B cell (primary cell): Measurements from ENCODE around the gene CRAMP1. TPM values are rescaled to one million over a fixed set of nuclear protein-coding genes. Genes with fewer than 3 reads are reported as not detected.
A peak's percentile ranks its signal among the peaks of the same experiment; 100 is the strongest.

ENCODE experiments used
- ATAC-seq: fragments of 200-7000 bp; cut with Tn5 transposase; one replicate; pipeline ENCODE4 v1.10.0; 2021; ENCODE audit warnings: low read depth, mild to moderate bottlenecking, moderate number of reproducible peaks, moderate library complexity
- CTCF ChIA-PET: fragments of 350-600 bp; sonication (Branson Sonifier 250); formaldehyde crosslinking; loops from one replicate; lab custom pipeline; 2021; ENCODE audit warnings: antibody characterized with exemption, inconsistent platforms; lab: Charles Lee
- POLR2A ChIA-PET: fragments of 350-600 bp; sonication (Branson Sonifier 250); formaldehyde crosslinking; loops from one replicate; lab custom pipeline; 2021; ENCODE audit warnings: antibody characterized with exemption; lab: Charles Lee
- DNase-seq: peaks from one replicate; pipeline ENCODE4 v3.0.0; 2013
- H2AFZ ChIP-seq: 2 replicates; pipeline ENCODE4 v1.6.1; 2012; ENCODE audit warnings: mild to moderate bottlenecking, low read depth, low read length; ENCODE audit not compliant: insufficient read depth, poor library complexity, severe bottlenecking
- H3K27ac ChIP-seq, 2 donors: 1 replicate in 1 of 2; 2 replicates in 1 of 2; pipeline ENCODE4 v1.5.1; 2012 to 2013; ENCODE audit warnings: low read length in 2 of 2, mild to moderate bottlenecking in 2 of 2, moderate library complexity in 1 of 2
- H3K27me3 ChIP-seq, 4 experiments: fragments of 200-600 bp in 1 of 4; sonication (generic) in 1 of 4; replicated peaks in 1 of 4; 1 replicate in 2 of 4; 2 replicates in 2 of 4; pipeline versions ENCODE4 v1.6.1 to v1.7.0; 2013 to 2016; ENCODE audit warnings: low read length in 3 of 4, mild to moderate bottlenecking in 2 of 4, mixed read lengths in 1 of 4, moderate library complexity in 1 of 4; ENCODE audit not compliant: insufficient read depth in 4 of 4, control insufficient read depth in 3 of 4; ENCODE audit errors: control extremely low read depth in 1 of 4
- H3K36me3 ChIP-seq, 2 experiments: replicated peaks in 1 of 2; 1 replicate in 1 of 2; 2 replicates in 1 of 2; pipeline versions ENCODE4 v1.6.1 to v1.7.1; 2013; ENCODE audit warnings: low read length in 1 of 2; ENCODE audit not compliant: insufficient read depth in 2 of 2, control insufficient read depth in 1 of 2; ENCODE audit errors: control extremely low read depth in 1 of 2, extremely low read depth in 1 of 2
- H3K4me1 ChIP-seq, 2 donors: fragments of 200-600 bp in 1 of 2; sonication (generic) in 1 of 2; 1 replicate in 1 of 2; 2 replicates in 1 of 2; pipeline versions ENCODE4 v1.5.1 to v1.6.1; 2013 to 2017; ENCODE audit warnings: low read length in 2 of 2; ENCODE audit not compliant: control insufficient read depth in 2 of 2, insufficient read depth in 2 of 2
- H3K4me2 ChIP-seq: replicated peaks from 2 replicates; pipeline ENCODE3; 2012; ENCODE audit warnings: mild to moderate bottlenecking, low read depth, low read length; ENCODE audit not compliant: poor library complexity, severe bottlenecking
- H3K4me3 ChIP-seq, 5 experiments: fragments of 200-600 bp in 1 of 5; sonication (generic) in 1 of 5; 1 replicate in 3 of 5; 2 replicates in 2 of 5; pipeline versions ENCODE4 v1.5.1 to v1.7.0; 2011 to 2016; ENCODE audit warnings: low read length in 4 of 5, mild to moderate bottlenecking in 4 of 5, low read depth in 2 of 5, control low read depth in 1 of 5, moderate library complexity in 1 of 5; ENCODE audit not compliant: insufficient read depth in 1 of 5; ENCODE audit errors: control extremely low read depth in 1 of 5, extremely low read depth in 1 of 5
- H3K79me2 ChIP-seq: fragments of 200-600 bp; sonication (generic); one replicate; pipeline ENCODE4 v1.6.0; 2016; ENCODE audit warnings: low read length; ENCODE audit not compliant: control insufficient read depth, insufficient read depth
- H3K9ac ChIP-seq: fragments of 200-600 bp; sonication (generic); 2 replicates; pipeline ENCODE4 v1.6.1; 2017; ENCODE audit warnings: mild to moderate bottlenecking, low read length, moderate library complexity
- H3K9me3 ChIP-seq, 3 donors: one replicate each; pipeline versions ENCODE4 v1.6.1 to v1.7.1; 2013; ENCODE audit warnings: low read length in 2 of 3; ENCODE audit not compliant: control insufficient read depth in 2 of 3, insufficient read depth in 1 of 3; ENCODE audit errors: control extremely low read depth in 1 of 3
- H4K20me1 ChIP-seq: 2 replicates; pipeline ENCODE4 v1.6.0; 2012; ENCODE audit warnings: mild to moderate bottlenecking, low read length; ENCODE audit not compliant: insufficient read depth, control insufficient read depth, poor library complexity, severe bottlenecking
- H3K27ac Mint-ChIP-seq: one replicate; pipeline ENCODE4 v1.8.0; 2021; ENCODE audit warnings: mixed read lengths
- H3K27me3 Mint-ChIP-seq: one replicate; pipeline ENCODE4 v1.8.0; 2021; ENCODE audit warnings: mixed read lengths
- H3K4me1 Mint-ChIP-seq: one replicate; pipeline ENCODE4 v1.8.0; 2021; ENCODE audit warnings: mixed read lengths
- H3K4me3 Mint-ChIP-seq: one replicate; pipeline ENCODE4 v1.8.0; 2021; ENCODE audit warnings: mixed read lengths
- H3K9me3 Mint-ChIP-seq: one replicate; pipeline ENCODE4 v1.8.0; 2022; ENCODE audit warnings: mixed read lengths; ENCODE audit not compliant: insufficient read depth
- CTCF ChIP-seq: fragments of 200-600 bp; IDR thresholded peaks from one replicate; pipeline ENCODE4 v1.8.0; 2022; ENCODE audit warnings: antibody characterized with exemption, mild to moderate bottlenecking
- EZH2 ChIP-seq: IDR thresholded peaks from 2 replicates; pipeline ENCODE4 v1.6.1; 2012; ENCODE audit warnings: borderline replicate concordance, low read depth, mild to moderate bottlenecking, moderate library complexity, low read length; ENCODE audit not compliant: insufficient read depth, poor library complexity, severe bottlenecking
- WGBS: methylation state at CpG from one replicate; pipeline ENCODE4 v1.1.5; 2013; ENCODE audit warnings: missing lambda C conversion rate; ENCODE audit not compliant: insufficient coverage; 5-methylcytosine and 5-hydroxymethylcytosine counted together
- intact Hi-C: fragments of 100-400 bp; cut with micrococcal nuclease; formaldehyde crosslinking; loops from one replicate; pipeline ENCODE4 v1.10.0; 2022
- polyA plus RNA-seq: library from polyadenylated mRNA; depleted of rRNA; stranded (reverse); fragments of >200 nt; gene quantifications from 2 replicates; pipeline ENCODE4 v1.2.3, GENCODE V29; 2012
- total RNA-seq, 2 donors: library from RNA; stranded (reverse); fragments of 120-200 nt in 1 of 2; gene quantifications; 1 replicate in 1 of 2; 2 replicates in 1 of 2; pipeline versions ENCODE4 v1.2.3 to v1.2.4, GENCODE V29; 2013 to 2022

CRAMP1 gene
- total and polyA plus RNA-seq, 2 donors (not counting 1 experiment from before 2014, with no cell fraction given), result 21.0 to 33.9 TPM

GRCh38 chr16:1726661-1727502 is 114.7 kb downstream of the CRAMP1 start:
- Histone ChIP-seq H3K36me3 (peaks cover 0 to 50% of the 10 kb centered on the region in 2 experiments), H3K4me2 (no peak overlapping the region), H3K4me3 (no peak overlapping the region), H3K9ac (no peak overlapping the region), H2AFZ (no peak overlapping the region), H4K20me1 (peaks cover 63% of the 10 kb centered on the region), H3K9me3 (no peaks in the 10 kb centered on the region), H3K79me2 (peaks cover 88% of the 10 kb centered on the region), H3K4me1 (peaks cover 34 to 50% of the 10 kb centered on the region in 2 donors), H3K27ac (peak overlapping the region in 1 of 2 donors; percentile 62), H3K27me3 (no peaks in the 10 kb centered on the region)
- CTCF ChIA-PET, result interaction anchor here (0.8 to 1.0 kb wide), 2 partner anchors 13 to 25 kb away, joined by 3 read pairs; no protein-coding TSS in a partner anchor
- H3K4me3 Mint-ChIP-seq, result no peak overlapping the region
- no peak for ATAC-seq
- H3K4me1 Mint-ChIP-seq, result peaks cover 34% of the 10 kb centered on the region
- WGBS, result 97% methylated on average over 32 of the region's 32 CpGs
- intact Hi-C loops, result no loop called here
- no peaks in the 10 kb centered on the region for H3K9me3 Mint-ChIP-seq
- POLR2A ChIA-PET, result no interaction called here
- TF ChIP-seq CTCF, result no peak
- no peak for TF ChIP-seq EZH2
- peak overlapping the region; percentile 11 for H3K27ac Mint-ChIP-seq
- DNase-seq, result no peak
- H3K27me3 Mint-ChIP-seq, result no peaks in the 10 kb centered on the region

Other genes starting within 250 kb of the CRAMP1 start
- 178 and 189 TPM in 2 replicates for gene UNKL, start 197.7 kb upstream of the CRAMP1 start, total RNA-seq
- gene UNKL, start 197.7 kb upstream of the CRAMP1 start, polyA plus RNA-seq, result 53.9 and 62.7 TPM in 2 replicates
- gene UQCC4, start 191.6 kb upstream of the CRAMP1 start, total RNA-seq, result 11.7 and 13.2 TPM in 2 replicates
- 27.6 and 31.0 TPM in 2 replicates for gene UQCC4, start 191.6 kb upstream of the CRAMP1 start, polyA plus RNA-seq
- 0.34 and 0.64 TPM in 2 replicates for gene PERCC1, start 181.3 kb upstream of the CRAMP1 start, total RNA-seq
- gene PERCC1, start 181.3 kb upstream of the CRAMP1 start, polyA plus RNA-seq, result 0.46 and 0.84 TPM in 2 replicates
- 12.4 and 16.6 TPM in 2 replicates for gene CCDC154, start 167.8 kb upstream of the CRAMP1 start, total RNA-seq
- gene CCDC154, start 167.8 kb upstream of the CRAMP1 start, polyA plus RNA-seq, result 14.6 and 22.9 TPM in 2 replicates
- gene CLCN7, start 137.3 kb upstream of the CRAMP1 start, total RNA-seq, result 274 and 286 TPM in 2 replicates
- 215 and 280 TPM in 2 replicates for gene CLCN7, start 137.3 kb upstream of the CRAMP1 start, polyA plus RNA-seq
- gene PTX4, start 123.4 kb upstream of the CRAMP1 start, total RNA-seq, result 0.22 TPM in 1 of 2 replicates, not detected in the other
- 0.27 and 0.33 TPM in 2 replicates for gene PTX4, start 123.4 kb upstream of the CRAMP1 start, polyA plus RNA-seq
- 81.9 and 88.4 TPM in 2 replicates for gene TELO2, start 119.0 kb upstream of the CRAMP1 start, total RNA-seq
- 136 and 158 TPM in 2 replicates for gene TELO2, start 119.0 kb upstream of the CRAMP1 start, polyA plus RNA-seq
- gene TMEM204, start 78.7 kb upstream of the CRAMP1 start, total RNA-seq, result 0.27 and 0.58 TPM in 2 replicates
- 2.3 and 2.7 TPM in 2 replicates for gene TMEM204, start 78.7 kb upstream of the CRAMP1 start, polyA plus RNA-seq
- gene IFT140, start 288 bp upstream of the CRAMP1 start, total RNA-seq, result 12.5 and 15.0 TPM in 2 replicates
- gene IFT140, start 288 bp upstream of the CRAMP1 start, polyA plus RNA-seq, result 4.2 and 5.4 TPM in 2 replicates
- gene JPT2, start 65.9 kb downstream of the CRAMP1 start, total RNA-seq, result 42.1 and 45.7 TPM in 2 replicates
- gene JPT2, start 65.9 kb downstream of the CRAMP1 start, polyA plus RNA-seq, result 7.6 and 10.7 TPM in 2 replicates
- gene MAPK8IP3, start 93.8 kb downstream of the CRAMP1 start, total RNA-seq, result 340 and 348 TPM in 2 replicates
- 249 and 320 TPM in 2 replicates for gene MAPK8IP3, start 93.8 kb downstream of the CRAMP1 start, polyA plus RNA-seq
- gene NME3, start 159.2 kb downstream of the CRAMP1 start, total RNA-seq, result 57.3 and 63.2 TPM in 2 replicates
- 99.0 and 150 TPM in 2 replicates for gene NME3, start 159.2 kb downstream of the CRAMP1 start, polyA plus RNA-seq
- 42.5 and 43.9 TPM in 2 replicates for gene EME2, start 160.4 kb downstream of the CRAMP1 start, total RNA-seq
- gene EME2, start 160.4 kb downstream of the CRAMP1 start, polyA plus RNA-seq, result 34.6 and 44.1 TPM in 2 replicates
- 44.6 and 54.5 TPM in 2 replicates for gene MRPS34, start 160.8 kb downstream of the CRAMP1 start, total RNA-seq
- gene MRPS34, start 160.8 kb downstream of the CRAMP1 start, polyA plus RNA-seq, result 34.4 and 55.2 TPM in 2 replicates
- 91.2 and 95.5 TPM in 2 replicates for gene SPSB3, start 170.2 kb downstream of the CRAMP1 start, total RNA-seq
- gene SPSB3, start 170.2 kb downstream of the CRAMP1 start, polyA plus RNA-seq, result 255 and 264 TPM in 2 replicates
- gene NUBP2, start 170.6 kb downstream of the CRAMP1 start, total RNA-seq, result 50.2 and 52.6 TPM in 2 replicates
- 49.3 and 71.7 TPM in 2 replicates for gene NUBP2, start 170.6 kb downstream of the CRAMP1 start, polyA plus RNA-seq
- gene IGFALS, start 181.3 kb downstream of the CRAMP1 start, total RNA-seq, result 0.22 TPM in 1 of 2 replicates, not detected in the other
- gene IGFALS, start 181.3 kb downstream of the CRAMP1 start, polyA plus RNA-seq, result 0.49 and 0.63 TPM in 2 replicates
- gene HAGH, start 214.5 kb downstream of the CRAMP1 start, total RNA-seq, result 49.7 and 50.6 TPM in 2 replicates
- 48.9 and 74.2 TPM in 2 replicates for gene HAGH, start 214.5 kb downstream of the CRAMP1 start, polyA plus RNA-seq
- 11.0 and 13.3 TPM in 2 replicates for gene FAHD1, start 214.8 kb downstream of the CRAMP1 start, total RNA-seq
- gene FAHD1, start 214.8 kb downstream of the CRAMP1 start, polyA plus RNA-seq, result 7.2 and 14.5 TPM in 2 replicates